ENCODE measurements around the gene AP1G2.

- TF ChIP-seq CTCF (conservative IDR thresholded peaks at IDR 0.05; ENCODE audit: low read depth, low read length) (no peak), EZH2 (IDR thresholded peaks at IDR 0.05; ENCODE audit: borderline replicate concordance, low read depth, low read length, poor library complexity, severe bottlenecking) (no peak)
Observed at GRCh38 chr14:23513005-23513817, 54.4 kb downstream of the AP1G2 start.

Data from A673 (cell line).